ENCODE results near the gene TOMM34. TPM values are rescaled to one million over a fixed set of nuclear protein-coding genes. Genes with fewer than 3 reads are reported as not detected.

TOMM34 gene
- total and polyA plus RNA-seq, 3 donors from 2014 or later, result 212 to 263 (median 246) TPM

DNA sequence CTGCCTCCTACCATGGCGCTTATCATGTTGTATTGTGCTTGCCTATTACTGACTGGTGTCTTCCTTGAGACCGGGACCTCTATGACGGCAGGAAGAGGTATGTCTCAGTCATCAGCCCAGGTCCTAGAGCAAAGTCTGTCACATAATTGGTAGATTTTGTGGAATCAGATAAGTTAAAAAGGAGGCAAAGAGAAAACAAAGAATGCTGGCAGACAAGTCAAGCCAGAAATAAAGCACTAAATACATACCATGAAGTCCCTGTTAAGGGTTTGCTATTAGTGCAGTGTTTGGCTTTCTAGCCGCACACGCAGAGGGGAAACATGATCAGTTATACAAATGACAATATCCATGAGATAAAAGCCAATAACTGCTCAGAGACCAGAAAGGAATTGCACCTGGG, 6.0 kb downstream of the TOMM34 start:
- no peak overlapping the region for H3K4me3 ChIP-seq
- no peak overlapping the region for H3K27ac ChIP-seq
- TF ChIP-seq POLR2A (IDR thresholded peaks at IDR 0.05) (no peak), CTCF (IDR thresholded peaks at IDR 0.05) (no peak)
- H3K36me3 ChIP-seq (ENCODE audit: low read depth, missing control alignments), result no peaks in the 10 kb centered on the region
- 94 to 99% methylated on average over 5 of the region's 5 CpGs for WGBS, 2 donors
- peaks cover 12% of the 10 kb centered on the region for H3K4me1 ChIP-seq
- intact Hi-C loops (cut with DNase I; ENCODE audit: low total_unique reads), result no loop called here
- no peaks in the 10 kb centered on the region for H3K9me3 ChIP-seq
- no peak for DNase-seq
- no peaks in the 10 kb centered on the region for H3K27me3 ChIP-seq

DNA sequence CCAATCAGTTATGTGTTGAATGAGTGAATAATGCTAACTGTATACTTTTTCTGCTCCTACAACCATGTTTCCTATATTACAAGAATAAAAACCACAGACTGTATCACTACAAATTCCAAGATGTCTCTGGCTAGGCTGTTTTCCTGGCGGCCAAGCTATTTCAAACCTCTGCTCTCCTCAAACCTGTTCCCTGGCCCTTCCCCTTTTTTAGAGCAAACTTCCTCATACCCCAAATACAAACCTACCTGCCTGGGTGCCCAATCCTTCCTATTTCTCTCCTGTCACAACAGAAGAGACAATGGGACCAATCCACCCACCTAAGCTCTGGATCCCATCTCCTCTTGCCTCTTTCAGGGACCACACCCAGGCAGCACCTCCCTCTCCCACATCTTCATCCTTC, 7.5 kb downstream of the TOMM34 start:
- Histone ChIP-seq H3K9me3 (no peaks in the 10 kb centered on the region), H3K27ac (no peak overlapping the region), H3K4me1 (no peaks in the 10 kb centered on the region), H3K27me3 (no peaks in the 10 kb centered on the region), H3K4me3 (no peak overlapping the region), H3K36me3 (ENCODE audit: low read depth, missing control alignments) (no peaks in the 10 kb centered on the region)
- TF ChIP-seq POLR2A (IDR thresholded peaks at IDR 0.05) (no peak), CTCF (IDR thresholded peaks at IDR 0.05) (no peak)
- 92 to 98% methylated on average over 1 of the region's 1 CpG for WGBS, 2 donors
- no peak for DNase-seq
- intact Hi-C loops (cut with DNase I; ENCODE audit: low total_unique reads), result no loop called here

- 91 to 100% methylated on average over 1 of the region's 1 CpG for WGBS, 2 donors
- no peak overlapping the region for H3K27ac ChIP-seq
- intact Hi-C loops (cut with DNase I; ENCODE audit: low total_unique reads), result no loop called here
These were observed 9.8 kb downstream of the TOMM34 start for GRCh38 chr20:44950368-44950767.

GRCh38 chr20:44948513-44948912, 11.7 kb downstream of the TOMM34 start:
- intact Hi-C loops (cut with DNase I; ENCODE audit: low total_unique reads), result no loop called here
- peaks cover 18% of the 10 kb centered on the region for H3K4me1 ChIP-seq
- H3K27ac ChIP-seq, result peak overlapping the region; percentile 15 to 52
- no peak for DNase-seq
- WGBS, 2 donors, result 87 to 89% methylated on average over 2 of the region's 2 CpGs
- no peaks in the 10 kb centered on the region for H3K27me3 ChIP-seq
- TF ChIP-seq CTCF (IDR thresholded peaks at IDR 0.05) (no peak), POLR2A (IDR thresholded peaks at IDR 0.05) (no peak)
- no peaks in the 10 kb centered on the region for H3K36me3 ChIP-seq (ENCODE audit: low read depth, missing control alignments)
- H3K4me3 ChIP-seq, result no peak overlapping the region
- no peaks in the 10 kb centered on the region for H3K9me3 ChIP-seq

More at GRCh38 chr20:44950368-44950767, 9.8 kb downstream of the TOMM34 start:
- Histone ChIP-seq H3K36me3 (ENCODE audit: low read depth, missing control alignments) (no peaks in the 10 kb centered on the region), H3K4me1 (peaks cover 18% of the 10 kb centered on the region), H3K9me3 (no peaks in the 10 kb centered on the region), H3K4me3 (no peak overlapping the region), H3K27me3 (no peaks in the 10 kb centered on the region)
- TF ChIP-seq POLR2A (IDR thresholded peaks at IDR 0.05), result no peak
- TF ChIP-seq CTCF (IDR thresholded peaks at IDR 0.05), result no peak
- no peak for DNase-seq

- TF ChIP-seq CTCF (IDR thresholded peaks at IDR 0.05) (no peak), POLR2A (IDR thresholded peaks at IDR 0.05) (no peak)
- no peaks in the 10 kb centered on the region for H3K27me3 ChIP-seq
- no peaks in the 10 kb centered on the region for H3K36me3 ChIP-seq (ENCODE audit: low read depth, missing control alignments)
- H3K4me1 ChIP-seq, result peaks cover 20% of the 10 kb centered on the region
- H3K4me3 ChIP-seq, result no peak overlapping the region
- DNase-seq, result no peak
- no peaks in the 10 kb centered on the region for H3K9me3 ChIP-seq
- WGBS, 2 donors, result 60 to 70% methylated on average over 5 of the region's 5 CpGs
- intact Hi-C loops (cut with DNase I; ENCODE audit: low total_unique reads), result no loop called here
- peak overlapping the region in 1 of 2 donors; percentile 52 for H3K27ac ChIP-seq
These were observed 12.1 kb downstream of the TOMM34 start for GRCh38 chr20:44948107-44948506.
